HEK293 (cell line): ENCODE results near the gene NTSR1.
A peak's percentile ranks its signal among the peaks of the same experiment; 100 is the strongest.

Experiments
- CTCF ChIA-PET: fragments of 350-600 bp; formaldehyde crosslinking; extraction: SDS; loops from one replicate; lab custom pipeline; 2021; ENCODE audit warnings: antibody characterized with exemption; lab: Yijun Ruan, JAX
- POLR2A ChIA-PET: fragments of 300-600 bp; formaldehyde crosslinking; extraction: SDS; loops from one replicate; lab custom pipeline; 2020; ENCODE audit warnings: antibody characterized with exemption, inconsistent platforms; lab: Yijun Ruan, JAX
- H3K27ac ChIP-seq: fragments of 200-500 bp; sonication (Bioruptor generic); 2 replicates; pipeline ENCODE4 v1.5.1; 2014; ENCODE audit warnings: low read depth, low read length, control low read depth, inconsistent platforms; ENCODE audit errors: extremely low read depth
- H3K36me3 ChIP-seq, 2 experiments: fragments of 200-500 bp in 1 of 2; sonication (Bioruptor generic) in 1 of 2; 1 replicate in 1 of 2; 2 replicates in 1 of 2; pipeline ENCODE4 v1.5.1; 2014 to 2017; ENCODE audit warnings: inconsistent platforms in 2 of 2, low read length in 2 of 2; ENCODE audit not compliant: control insufficient read depth in 2 of 2, insufficient read depth in 1 of 2
- H3K4me1 ChIP-seq: fragments of 200-500 bp; sonication (Bioruptor generic); 2 replicates; pipeline ENCODE4 v1.5.1; 2014; ENCODE audit warnings: mild to moderate bottlenecking, low read length, inconsistent platforms; ENCODE audit not compliant: control insufficient read depth, insufficient read depth
- H3K4me3 ChIP-seq: 2 replicates; pipeline ENCODE4 v1.5.1; 2011; ENCODE audit warnings: low read depth, mild to moderate bottlenecking, control low read depth, low read length, moderate library complexity
- H3K9me3 ChIP-seq: fragments of 200-500 bp; sonication (Bioruptor generic); 2 replicates; pipeline ENCODE4 v1.5.1; 2014; ENCODE audit warnings: low read depth, low read length, inconsistent platforms; ENCODE audit not compliant: control insufficient read depth, insufficient read depth
- BCL11A ChIP-seq: fragments of 450-650 bp; formaldehyde crosslinking; IDR thresholded peaks from 2 replicates; pipeline ENCODE4 v1.5.1; 2016; ENCODE audit warnings: low read depth, missing biosample characterization, missing genetic modification characterization
- GLIS1 ChIP-seq: fragments of 450-650 bp; formaldehyde crosslinking; IDR thresholded peaks from 2 replicates; pipeline ENCODE4 v1.5.1; 2016; ENCODE audit warnings: missing biosample characterization, missing genetic modification characterization
- MEIS1 ChIP-seq: sonication (generic); formaldehyde crosslinking; IDR thresholded peaks from 2 replicates; pipeline ENCODE4 v1.8.1; 2022; ENCODE audit warnings: missing genetic modification reagents, mild to moderate bottlenecking, borderline replicate concordance
- RBAK ChIP-seq: fragments of 450-650 bp; formaldehyde crosslinking; IDR thresholded peaks from 2 replicates; pipeline ENCODE4 v1.5.1; 2016; ENCODE audit warnings: missing biosample characterization, missing genetic modification characterization
- TCF7L2 ChIP-seq: IDR thresholded peaks from 2 replicates; pipeline ENCODE4 v1.6.1; 2011; ENCODE audit warnings: low read depth, mild to moderate bottlenecking, inconsistent platforms, low read length, moderate library complexity, borderline replicate concordance
- ZBTB17 ChIP-seq: fragments of 450-650 bp; formaldehyde crosslinking; IDR thresholded peaks from 2 replicates; pipeline ENCODE4 v1.5.1; 2016; ENCODE audit warnings: missing biosample characterization, missing genetic modification characterization
- ZBTB21 ChIP-seq: fragments of 450-650 bp; formaldehyde crosslinking; IDR thresholded peaks from 2 replicates; pipeline ENCODE4 v1.5.1; 2017; ENCODE audit warnings: missing biosample characterization, missing genetic modification characterization
- ZBTB48 ChIP-seq: fragments of 450-650 bp; formaldehyde crosslinking; IDR thresholded peaks from 2 replicates; pipeline ENCODE4 v1.5.1; 2016; ENCODE audit warnings: missing biosample characterization, missing genetic modification characterization
- ZNF157 ChIP-seq: fragments of 450-650 bp; formaldehyde crosslinking; IDR thresholded peaks from 2 replicates; pipeline ENCODE4 v1.5.1; 2016; ENCODE audit warnings: missing biosample characterization, missing genetic modification characterization
- ZNF184 ChIP-seq: fragments of 450-650 bp; IDR thresholded peaks from 2 replicates; pipeline ENCODE4 v1.5.1; 2018; ENCODE audit warnings: missing biosample characterization, mild to moderate bottlenecking, missing genetic modification characterization
- ZNF248 ChIP-seq: fragments of 450-650 bp; formaldehyde crosslinking; IDR thresholded peaks from 2 replicates; pipeline ENCODE4 v1.5.1; 2017; ENCODE audit warnings: missing biosample characterization, missing genetic modification characterization
- ZNF366 ChIP-seq: fragments of 450-650 bp; formaldehyde crosslinking; conservative IDR thresholded peaks from 2 replicates; pipeline ENCODE4 v1.5.1; 2016; ENCODE audit warnings: missing biosample characterization, missing genetic modification characterization
- ZNF404 ChIP-seq: fragments of 450-650 bp; formaldehyde crosslinking; IDR thresholded peaks from 2 replicates; pipeline ENCODE4 v1.5.1; 2017; ENCODE audit warnings: missing biosample characterization, missing genetic modification characterization
- ZNF416 ChIP-seq: fragments of 450-650 bp; formaldehyde crosslinking; IDR thresholded peaks from 2 replicates; pipeline ENCODE4 v1.5.1; 2016; ENCODE audit warnings: missing biosample characterization, missing genetic modification characterization
- ZNF623 ChIP-seq: fragments of 450-650 bp; formaldehyde crosslinking; IDR thresholded peaks from 2 replicates; pipeline ENCODE4 v1.5.1; 2016; ENCODE audit warnings: missing biosample characterization, missing genetic modification characterization
- ZNF654 ChIP-seq: fragments of 450-650 bp; formaldehyde crosslinking; IDR thresholded peaks from 2 replicates; pipeline ENCODE4 v1.5.1; 2016; ENCODE audit warnings: low read depth, missing biosample characterization, missing genetic modification characterization
- ZNF664 ChIP-seq: fragments of 450-650 bp; formaldehyde crosslinking; IDR thresholded peaks from 2 replicates; pipeline ENCODE4 v1.5.1; 2016; ENCODE audit warnings: missing biosample characterization, missing genetic modification characterization
- ZNF747 ChIP-seq: fragments of 450-650 bp; formaldehyde crosslinking; IDR thresholded peaks from 2 replicates; pipeline ENCODE4 v1.5.1; 2016; ENCODE audit warnings: missing biosample characterization, missing genetic modification characterization
- ZNF777 ChIP-seq: fragments of 450-650 bp; formaldehyde crosslinking; IDR thresholded peaks from 2 replicates; pipeline ENCODE4 v1.5.1; 2017; ENCODE audit warnings: missing biosample characterization, missing genetic modification characterization, borderline replicate concordance
- TF ChIP-seq, protein P1 (sequence below): fragments of 450-650 bp; formaldehyde crosslinking; IDR thresholded peaks from 2 replicates; pipeline ENCODE4 v1.5.1; 2016; ENCODE audit warnings: missing biosample characterization, missing genetic modification characterization
- TF ChIP-seq, protein P2 (sequence below): fragments of 450-650 bp; formaldehyde crosslinking; IDR thresholded peaks from 2 replicates; pipeline ENCODE4 v1.5.1; 2016; ENCODE audit warnings: missing biosample characterization, missing genetic modification characterization, low read depth
- TF ChIP-seq, protein P3 (sequence below): fragments of 450-650 bp; formaldehyde crosslinking; IDR thresholded peaks from 2 replicates; pipeline ENCODE4 v1.5.1; 2017; ENCODE audit warnings: missing biosample characterization, missing genetic modification characterization
- TF ChIP-seq, protein P4 (sequence below): fragments of 450-650 bp; formaldehyde crosslinking; IDR thresholded peaks from 2 replicates; pipeline ENCODE4 v1.5.1; 2017; ENCODE audit warnings: missing biosample characterization, missing genetic modification characterization

Gene NTSR1

DNA sequence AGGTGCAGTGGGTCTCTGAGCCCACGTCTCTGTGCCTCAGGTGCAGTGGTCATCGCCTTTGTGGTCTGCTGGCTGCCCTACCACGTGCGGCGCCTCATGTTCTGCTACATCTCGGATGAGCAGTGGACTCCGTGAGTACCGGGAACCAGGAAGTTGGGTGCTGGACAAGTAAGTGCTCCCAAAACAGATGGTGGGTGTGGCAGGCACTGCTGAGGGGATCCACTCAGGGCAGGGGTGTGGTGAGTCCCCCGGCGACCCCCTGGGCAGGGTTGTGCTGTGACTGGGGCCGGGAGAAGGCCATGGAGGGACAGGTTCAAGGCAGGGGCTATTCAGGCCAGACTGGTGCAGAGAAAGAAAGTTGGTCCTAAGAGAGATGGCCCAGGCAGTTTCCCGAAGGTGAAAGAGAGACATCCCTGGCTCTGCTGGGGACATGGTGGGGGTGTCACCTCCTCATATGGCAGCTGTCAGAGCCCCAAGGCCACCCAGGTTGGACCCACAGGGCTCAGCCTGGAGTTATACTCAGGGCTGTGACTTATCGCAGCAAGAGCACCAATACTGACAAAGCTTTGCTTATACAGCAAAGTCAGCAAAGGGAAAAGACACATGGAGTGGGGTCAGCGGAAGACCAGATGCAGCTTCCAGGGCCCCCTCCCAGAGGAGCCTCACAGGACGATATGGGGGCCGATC lies 49.7 kb downstream of the NTSR1 start:
- H3K4me1 ChIP-seq = no peaks in the 10 kb centered on the region
- ChIA-PET POLR2A (no interaction called here), CTCF (no interaction called here)
- no peak overlapping the region for H3K4me3 ChIP-seq
- H3K27ac ChIP-seq = no peak overlapping the region
- TF ChIP-seq GLIS1 (tag by site-specific recombination) (peak; percentile 81), ZNF366 (tag by site-specific recombination) (no peak), TCF7L2 (no peak)
- TF ChIP-seq, protein P1, sequence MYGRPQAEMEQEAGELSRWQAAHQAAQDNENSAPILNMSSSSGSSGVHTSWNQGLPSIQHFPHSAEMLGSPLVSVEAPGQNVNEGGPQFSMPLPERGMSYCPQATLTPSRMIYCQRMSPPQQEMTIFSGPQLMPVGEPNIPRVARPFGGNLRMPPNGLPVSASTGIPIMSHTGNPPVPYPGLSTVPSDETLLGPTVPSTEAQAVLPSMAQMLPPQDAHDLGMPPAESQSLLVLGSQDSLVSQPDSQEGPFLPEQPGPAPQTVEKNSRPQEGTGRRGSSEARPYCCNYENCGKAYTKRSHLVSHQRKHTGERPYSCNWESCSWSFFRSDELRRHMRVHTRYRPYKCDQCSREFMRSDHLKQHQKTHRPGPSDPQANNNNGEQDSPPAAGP (tag by site-specific recombination) = no peak
- H3K9me3 ChIP-seq = no peaks in the 10 kb centered on the region
- no peaks in the 10 kb centered on the region for H3K36me3 ChIP-seq

DNA sequence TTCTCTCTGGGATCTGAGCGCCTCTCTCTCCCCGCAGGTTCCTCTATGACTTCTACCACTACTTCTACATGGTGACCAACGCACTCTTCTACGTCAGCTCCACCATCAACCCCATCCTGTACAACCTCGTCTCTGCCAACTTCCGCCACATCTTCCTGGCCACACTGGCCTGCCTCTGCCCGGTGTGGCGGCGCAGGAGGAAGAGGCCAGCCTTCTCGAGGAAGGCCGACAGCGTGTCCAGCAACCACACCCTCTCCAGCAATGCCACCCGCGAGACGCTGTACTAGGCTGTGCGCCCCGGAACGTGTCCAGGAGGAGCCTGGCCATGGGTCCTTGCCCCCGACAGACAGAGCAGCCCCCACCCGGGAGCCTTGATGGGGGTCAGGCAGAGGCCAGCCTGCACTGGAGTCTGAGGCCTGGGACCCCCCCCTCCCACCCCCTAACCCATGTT lies 51.4 kb downstream of the NTSR1 start:
- ChIA-PET CTCF (no interaction called here), POLR2A (no interaction called here)
- no peaks in the 10 kb centered on the region for H3K9me3 ChIP-seq
- H3K4me1 ChIP-seq = no peaks in the 10 kb centered on the region
- no peak overlapping the region for H3K4me3 ChIP-seq
- no peaks in the 10 kb centered on the region for H3K36me3 ChIP-seq
- H3K27ac ChIP-seq = no peak overlapping the region
- no peak for TF ChIP-seq ZNF654
- TF ChIP-seq, protein P2, sequence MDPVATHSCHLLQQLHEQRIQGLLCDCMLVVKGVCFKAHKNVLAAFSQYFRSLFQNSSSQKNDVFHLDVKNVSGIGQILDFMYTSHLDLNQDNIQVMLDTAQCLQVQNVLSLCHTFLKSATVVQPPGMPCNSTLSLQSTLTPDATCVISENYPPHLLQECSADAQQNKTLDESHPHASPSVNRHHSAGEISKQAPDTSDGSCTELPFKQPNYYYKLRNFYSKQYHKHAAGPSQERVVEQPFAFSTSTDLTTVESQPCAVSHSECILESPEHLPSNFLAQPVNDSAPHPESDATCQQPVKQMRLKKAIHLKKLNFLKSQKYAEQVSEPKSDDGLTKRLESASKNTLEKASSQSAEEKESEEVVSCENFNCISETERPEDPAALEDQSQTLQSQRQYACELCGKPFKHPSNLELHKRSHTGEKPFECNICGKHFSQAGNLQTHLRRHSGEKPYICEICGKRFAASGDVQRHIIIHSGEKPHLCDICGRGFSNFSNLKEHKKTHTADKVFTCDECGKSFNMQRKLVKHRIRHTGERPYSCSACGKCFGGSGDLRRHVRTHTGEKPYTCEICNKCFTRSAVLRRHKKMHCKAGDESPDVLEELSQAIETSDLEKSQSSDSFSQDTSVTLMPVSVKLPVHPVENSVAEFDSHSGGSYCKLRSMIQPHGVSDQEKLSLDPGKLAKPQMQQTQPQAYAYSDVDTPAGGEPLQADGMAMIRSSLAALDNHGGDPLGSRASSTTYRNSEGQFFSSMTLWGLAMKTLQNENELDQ (tag by site-specific recombination) = no peak
- no peak for TF ChIP-seq ZNF248
- TF ChIP-seq ZNF157 (tag by site-specific recombination) = no peak
- no peak for TF ChIP-seq ZNF777 (tag by site-specific recombination)
- no peak for TF ChIP-seq ZNF184 (tag by site-specific recombination)
- no peak for TF ChIP-seq ZNF747 (tag by site-specific recombination)
- TF ChIP-seq, protein P3, sequence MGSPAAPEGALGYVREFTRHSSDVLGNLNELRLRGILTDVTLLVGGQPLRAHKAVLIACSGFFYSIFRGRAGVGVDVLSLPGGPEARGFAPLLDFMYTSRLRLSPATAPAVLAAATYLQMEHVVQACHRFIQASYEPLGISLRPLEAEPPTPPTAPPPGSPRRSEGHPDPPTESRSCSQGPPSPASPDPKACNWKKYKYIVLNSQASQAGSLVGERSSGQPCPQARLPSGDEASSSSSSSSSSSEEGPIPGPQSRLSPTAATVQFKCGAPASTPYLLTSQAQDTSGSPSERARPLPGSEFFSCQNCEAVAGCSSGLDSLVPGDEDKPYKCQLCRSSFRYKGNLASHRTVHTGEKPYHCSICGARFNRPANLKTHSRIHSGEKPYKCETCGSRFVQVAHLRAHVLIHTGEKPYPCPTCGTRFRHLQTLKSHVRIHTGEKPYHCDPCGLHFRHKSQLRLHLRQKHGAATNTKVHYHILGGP (tag by site-specific recombination) = no peak
- TF ChIP-seq MEIS1 (CRISPR knock-in tag) = no peak
- TF ChIP-seq ZNF416 = no peak
- no peak for TF ChIP-seq ZNF623 (tag by site-specific recombination)
- TF ChIP-seq ZBTB17 = no peak
- TF ChIP-seq ZBTB21 = no peak
- TF ChIP-seq ZNF404 (tag by site-specific recombination) = no peak
- no peak for TF ChIP-seq RBAK
- TF ChIP-seq BCL11A (tag by site-specific recombination) = no peak
- no peak for TF ChIP-seq ZBTB48 (tag by site-specific recombination)
- TF ChIP-seq ZNF664 (tag by site-specific recombination) = no peak
- TF ChIP-seq, protein P4, sequence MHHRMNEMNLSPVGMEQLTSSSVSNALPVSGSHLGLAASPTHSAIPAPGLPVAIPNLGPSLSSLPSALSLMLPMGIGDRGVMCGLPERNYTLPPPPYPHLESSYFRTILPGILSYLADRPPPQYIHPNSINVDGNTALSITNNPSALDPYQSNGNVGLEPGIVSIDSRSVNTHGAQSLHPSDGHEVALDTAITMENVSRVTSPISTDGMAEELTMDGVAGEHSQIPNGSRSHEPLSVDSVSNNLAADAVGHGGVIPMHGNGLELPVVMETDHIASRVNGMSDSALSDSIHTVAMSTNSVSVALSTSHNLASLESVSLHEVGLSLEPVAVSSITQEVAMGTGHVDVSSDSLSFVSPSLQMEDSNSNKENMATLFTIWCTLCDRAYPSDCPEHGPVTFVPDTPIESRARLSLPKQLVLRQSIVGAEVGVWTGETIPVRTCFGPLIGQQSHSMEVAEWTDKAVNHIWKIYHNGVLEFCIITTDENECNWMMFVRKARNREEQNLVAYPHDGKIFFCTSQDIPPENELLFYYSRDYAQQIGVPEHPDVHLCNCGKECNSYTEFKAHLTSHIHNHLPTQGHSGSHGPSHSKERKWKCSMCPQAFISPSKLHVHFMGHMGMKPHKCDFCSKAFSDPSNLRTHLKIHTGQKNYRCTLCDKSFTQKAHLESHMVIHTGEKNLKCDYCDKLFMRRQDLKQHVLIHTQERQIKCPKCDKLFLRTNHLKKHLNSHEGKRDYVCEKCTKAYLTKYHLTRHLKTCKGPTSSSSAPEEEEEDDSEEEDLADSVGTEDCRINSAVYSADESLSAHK = no peak
